HG02870 (cell line): ENCODE measurements around the gene RFXAP.

ENCODE experiments used
- ATAC-seq: cut with Tn5 transposase; IDR thresholded peaks from one replicate; pipeline ENCODE4 v1.9.1; 2021; ENCODE audit warnings: mild to moderate bottlenecking, moderate library complexity; ENCODE audit not compliant: unreplicated experiment

Gene RFXAP

GRCh38 chr13:36815062-36815461, 4.0 kb upstream of the RFXAP start:
- no peak for ATAC-seq

- ATAC-seq, result no peak
Measured at GRCh38 chr13:36817996-36818803, 822 bp upstream of the RFXAP start.

GRCh38 chr13:36819739-36820090, 693 bp downstream of the RFXAP start:
- ATAC-seq, result peak; percentile 14

DNA sequence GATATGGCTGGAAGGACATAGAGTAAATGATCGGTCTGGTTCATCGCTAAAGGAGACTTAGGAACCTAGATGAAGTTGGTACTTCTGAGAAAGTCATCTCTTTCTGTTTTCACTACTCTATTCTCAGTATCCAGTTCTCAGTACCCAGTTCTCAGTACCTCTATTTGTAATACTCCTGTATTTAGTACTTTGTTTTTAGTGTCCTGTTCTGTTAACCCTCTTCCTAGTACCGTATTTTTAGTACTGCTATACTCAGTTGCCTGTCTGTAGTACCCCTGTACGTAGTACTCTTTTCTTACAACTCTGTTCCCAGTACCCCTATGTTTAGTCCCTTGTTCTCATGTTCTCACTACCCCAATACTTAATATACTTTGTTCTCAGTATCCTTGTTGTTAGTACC, 1.2 kb downstream of the RFXAP start:
- ATAC-seq, result peak; percentile 59

GRCh38 chr13:36822785-36823184, 3.8 kb downstream of the RFXAP start:
- ATAC-seq, result no peak

- ATAC-seq, result no peak
Measured at GRCh38 chr13:36829753-36830152, 10.7 kb downstream of the RFXAP start.

- no peak for ATAC-seq
Measured at GRCh38 chr13:36831291-36831690, 12.3 kb downstream of the RFXAP start.

DNA sequence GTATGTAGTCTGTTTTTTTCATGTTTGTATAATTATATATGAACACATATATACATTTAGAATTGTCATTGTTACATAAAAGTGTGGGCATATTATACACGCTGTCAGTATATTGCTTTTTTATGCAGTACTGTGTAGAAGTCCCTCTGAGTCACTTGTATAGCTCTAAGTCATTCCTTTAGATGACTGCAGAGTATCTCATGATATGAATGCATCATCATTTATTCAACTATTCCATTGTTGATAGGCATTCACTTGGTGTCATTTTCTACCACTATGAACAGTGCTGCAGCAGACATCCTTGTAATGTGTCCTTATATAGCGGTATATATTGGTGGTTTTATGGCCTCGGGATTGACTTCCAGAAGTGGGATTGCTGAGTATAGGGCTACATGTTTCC, 15.3 kb downstream of the RFXAP start:
- ATAC-seq, result no peak

DNA sequence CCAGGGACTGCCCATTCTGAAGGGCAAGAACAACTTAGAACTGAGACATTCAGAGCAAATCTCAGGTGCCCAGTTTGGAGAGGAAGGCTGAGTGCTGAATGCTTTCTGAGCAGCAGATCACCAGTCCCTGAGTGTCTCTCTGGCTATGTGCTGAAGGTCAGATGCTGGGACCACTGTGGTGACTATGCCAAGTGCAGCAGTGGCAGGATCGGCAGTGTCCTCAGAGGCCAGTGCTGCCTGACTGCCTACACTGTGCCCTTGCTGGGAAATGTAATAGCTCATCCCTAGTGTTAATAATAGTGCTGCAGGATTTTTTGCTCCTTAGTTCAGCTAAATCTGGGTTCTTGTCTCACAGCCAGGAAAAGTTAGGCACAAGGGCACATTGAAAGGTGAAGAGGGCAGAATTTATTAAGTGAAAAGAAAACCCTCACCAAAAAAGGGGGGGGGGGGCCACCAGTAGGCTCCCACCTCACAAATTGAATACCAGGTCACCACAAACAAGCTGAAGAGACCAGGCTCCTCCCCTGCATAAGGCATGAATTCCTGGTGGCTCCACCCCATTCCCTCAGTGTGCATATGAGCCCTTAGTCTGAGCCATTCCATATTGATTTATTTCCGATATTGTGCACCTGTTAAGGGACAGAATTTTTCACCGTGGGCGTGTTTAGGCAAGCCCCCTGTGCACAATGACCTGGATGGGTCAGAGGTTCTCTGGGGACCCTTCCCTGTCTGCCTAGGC, 18.5 kb downstream of the RFXAP start:
- no peak for ATAC-seq

- ATAC-seq, result no peak
Measured at GRCh38 chr13:36839281-36839680, 20.3 kb downstream of the RFXAP start.

DNA sequence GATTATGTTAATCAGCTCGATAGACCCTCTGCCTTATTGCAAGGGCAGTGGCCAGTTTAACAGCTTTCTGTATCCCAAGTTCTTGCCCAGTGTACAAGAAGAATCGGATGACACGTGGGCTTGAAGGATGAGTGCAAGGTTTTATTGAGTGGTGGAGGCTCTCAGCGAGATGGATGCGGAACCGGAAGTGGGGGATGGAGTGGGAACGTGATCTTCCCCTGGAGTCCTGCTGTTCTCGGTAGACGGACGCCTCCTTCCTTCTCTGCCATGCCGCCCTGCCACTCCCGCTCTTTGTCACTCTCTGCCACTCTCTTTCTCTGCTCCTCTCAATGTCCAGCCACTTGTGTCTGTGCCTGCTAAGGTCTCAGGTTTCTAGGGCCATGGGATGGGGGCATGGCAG, 21.0 kb downstream of the RFXAP start:
- no peak for ATAC-seq

DNA sequence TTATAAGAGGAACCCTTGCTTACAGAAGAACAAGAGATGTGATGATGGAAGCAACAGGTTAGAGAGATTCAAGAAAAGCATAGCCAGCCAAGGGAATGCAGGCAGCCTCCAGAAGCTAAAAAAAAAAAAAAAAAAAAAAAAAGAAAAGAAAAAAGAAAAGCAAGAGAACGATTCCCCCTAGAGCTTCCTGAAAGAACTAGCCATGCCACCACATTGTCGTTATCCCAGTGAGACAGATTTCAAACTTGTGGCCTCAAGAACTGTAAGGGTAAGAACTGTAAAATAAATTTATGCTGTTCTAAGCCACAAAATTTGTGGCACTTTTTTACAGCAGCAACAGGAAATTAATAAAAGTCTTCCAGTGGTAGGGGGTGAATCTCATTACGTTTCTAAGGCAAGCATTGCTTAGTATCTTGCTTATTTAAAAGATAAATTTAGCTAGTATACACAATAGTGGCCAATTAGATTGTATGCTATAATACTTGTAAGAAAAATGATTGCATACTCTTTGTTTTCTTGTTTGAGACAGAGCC, 21.8 kb downstream of the RFXAP start:
- no peak for ATAC-seq

DNA sequence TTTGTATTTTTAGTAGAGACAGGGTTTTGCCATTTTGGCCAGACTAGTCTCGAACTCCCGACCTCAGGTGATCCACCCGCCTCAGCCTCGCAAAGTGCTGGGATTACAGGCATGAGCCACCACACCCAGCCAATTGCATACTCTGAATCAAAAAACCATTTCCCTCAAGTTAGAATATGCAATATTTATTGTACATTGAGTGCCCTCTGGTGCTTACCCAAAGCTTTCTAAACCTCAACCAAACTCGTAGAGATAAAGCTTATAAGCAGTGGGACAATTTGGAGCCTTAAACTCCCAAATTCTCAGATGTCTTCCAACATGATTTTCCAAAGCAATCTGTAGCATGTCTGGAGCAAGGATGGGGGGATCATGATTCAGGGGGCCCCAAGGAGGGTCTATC, 22.4 kb downstream of the RFXAP start:
- ATAC-seq, result no peak

GRCh38 chr13:36847606-36848005, 28.6 kb downstream of the RFXAP start:
- ATAC-seq, result no peak

DNA sequence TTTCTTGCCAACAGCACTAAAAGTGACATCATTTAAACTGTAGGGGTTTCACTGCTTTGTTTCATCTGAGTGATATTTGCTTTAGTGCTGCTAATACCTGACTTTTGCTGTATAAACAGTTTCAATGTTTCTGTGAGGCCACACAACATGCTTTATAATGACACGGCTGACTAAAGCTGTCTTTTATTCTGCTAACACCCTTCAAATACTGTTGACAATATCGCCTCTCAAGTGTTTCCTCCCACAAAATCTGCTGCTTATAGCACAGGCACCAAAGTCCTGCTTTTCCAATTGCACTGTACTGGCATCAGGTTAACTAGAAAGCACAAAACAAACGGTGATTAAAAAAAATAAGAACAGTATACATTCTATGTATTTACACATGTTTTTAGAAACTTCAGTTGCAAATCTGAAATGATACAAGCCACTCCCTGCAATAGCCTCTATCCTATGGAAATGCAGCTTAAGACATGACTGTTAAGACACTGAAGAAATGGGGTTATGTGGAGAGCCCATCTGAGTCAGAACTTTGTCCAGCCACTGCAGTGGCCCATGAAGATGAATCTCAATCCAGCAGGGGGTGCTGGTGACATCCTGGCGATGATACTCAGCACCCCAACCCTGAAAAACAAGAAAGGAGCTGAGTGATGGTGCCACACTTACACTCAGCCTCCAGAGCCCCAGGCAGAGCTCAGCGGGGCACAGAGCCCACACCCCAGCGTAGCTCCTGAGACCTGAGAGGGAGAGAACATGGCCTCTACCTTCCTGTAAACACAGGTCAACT, 29.4 kb downstream of the RFXAP start:
- peak; percentile 41 for ATAC-seq

GRCh38 chr13:36850790-36851438, 31.9 kb downstream of the RFXAP start:
- ATAC-seq, result no peak

DNA sequence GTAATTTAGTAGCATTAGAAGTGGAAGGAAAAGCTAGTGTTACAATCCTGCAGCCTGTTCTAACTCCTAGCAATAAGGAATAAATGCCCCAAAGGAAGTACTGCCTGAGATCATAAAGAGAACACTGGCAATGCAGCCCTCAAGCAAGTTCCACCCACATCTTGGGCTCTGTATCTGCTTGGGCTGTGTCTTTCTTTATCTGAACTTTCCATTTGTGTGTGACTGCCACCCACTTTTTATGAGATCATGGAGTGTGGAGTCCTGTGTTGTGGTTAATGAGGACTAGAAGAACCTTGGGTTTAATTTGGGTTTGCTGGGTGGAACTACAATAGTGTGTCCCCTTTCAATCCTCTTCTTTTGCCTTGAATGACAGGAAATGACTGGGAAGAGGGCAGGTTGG, 38.2 kb downstream of the RFXAP start:
- no peak for ATAC-seq

DNA sequence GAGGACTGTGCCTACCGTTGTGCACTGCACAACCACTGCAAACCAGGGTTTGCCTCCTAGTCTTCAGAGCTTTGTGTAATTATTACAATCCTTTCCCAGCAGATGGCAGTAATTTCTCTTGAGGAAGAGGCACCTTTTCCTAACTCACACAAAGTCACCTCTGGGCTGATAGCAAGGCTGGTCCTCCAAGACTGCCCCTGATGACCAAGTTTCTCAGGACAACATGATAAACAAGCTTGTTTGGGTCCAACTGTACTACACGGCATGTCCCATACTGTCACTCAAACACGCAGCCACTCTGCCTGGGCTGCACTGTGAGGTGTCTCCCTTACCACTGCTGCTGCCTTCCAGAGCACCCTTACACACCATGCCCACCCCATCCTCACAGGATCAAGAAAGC, 39.3 kb downstream of the RFXAP start:
- peak; percentile 64 for ATAC-seq

DNA sequence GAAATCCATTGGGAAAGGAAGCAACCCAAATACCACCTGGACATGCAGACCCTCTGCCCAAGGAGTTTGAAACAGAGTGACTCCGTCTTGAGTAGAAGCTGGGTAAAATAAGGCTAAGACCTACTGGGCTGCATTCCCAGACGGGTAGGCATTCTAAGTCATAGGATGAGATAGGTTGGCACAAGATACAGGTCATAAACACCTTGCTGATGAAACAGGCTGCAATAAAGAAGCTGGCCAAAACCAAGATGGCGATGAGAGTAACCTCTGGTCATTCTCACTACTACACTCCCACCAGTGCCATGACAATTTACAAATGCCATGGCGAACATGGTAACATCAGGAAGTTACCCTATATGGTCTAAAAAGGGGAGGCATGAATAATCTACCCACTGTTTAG, 40.2 kb downstream of the RFXAP start:
- no peak for ATAC-seq

GRCh38 chr13:36862002-36862685, 43.1 kb downstream of the RFXAP start:
- ATAC-seq, result no peak
